HepG2 (cell line): ENCODE measurements around the gene PCSK6. TPM values are rescaled to one million over a fixed set of nuclear protein-coding genes. Genes with fewer than 3 reads are reported as not detected.

Experiments used
- ATAC-seq: fragments of 200-7000 bp; cut with Tn5 transposase; 3 replicates; pipeline ENCODE4 v1.9.1; 2020; ENCODE audit warnings: mild to moderate bottlenecking, moderate library complexity
- BruUV-seq: library from RNA; stranded (reverse); fragments of 400-500 nt; replicated peaks from 2 replicates; lab custom pipeline; 2021; lab: Mats Ljungman, UMichigan
- CTCF ChIA-PET: fragments of 300-600 bp; formaldehyde crosslinking; extraction: SDS; loops from one replicate; lab custom pipeline; 2021; ENCODE audit warnings: low total read pairs, inconsistent platforms, low intra/inter-chr PET ratio; lab: Yijun Ruan, JAX
- POLR2A ChIA-PET: fragments of 350-600 bp; sonication (Branson Sonifier 250); formaldehyde crosslinking; loops from one replicate; lab custom pipeline; 2020; ENCODE audit warnings: antibody characterized with exemption, inconsistent platforms; lab: Yijun Ruan, JAX
- DNase-seq: peaks from one replicate; pipeline ENCODE4 v3.0.0-alpha.2; 2015; ENCODE audit warnings: low spot score
- FAIRE-seq: peaks from 3 replicates; lab custom pipeline; 2011; peaks lifted over from hg19 to GRCh38; lab: Jason Lieb, UNC
- H2AFZ ChIP-seq: one replicate; pipeline ENCODE4 v1.6.1; 2011; ENCODE audit warnings: low read length, inconsistent platforms
- H3K27ac ChIP-seq: fragments of 300-600 bp; 3 replicates; pipeline ENCODE4 v1.8.0; 2011; ENCODE audit warnings: mixed run types, mild to moderate bottlenecking, mixed read lengths, low read length, inconsistent platforms; ENCODE audit not compliant: insufficient read depth; ENCODE audit errors: extremely low read length
- H3K27me3 ChIP-seq, 2 experiments: fragments of 200-600 bp in 1 of 2; 2 replicates in 1 of 2; 3 replicates in 1 of 2; pipeline versions ENCODE4 v1.6.0 to v1.8.0; 2011; ENCODE audit warnings: low read length in 2 of 2, mild to moderate bottlenecking in 2 of 2, moderate library complexity in 2 of 2, inconsistent platforms in 1 of 2; ENCODE audit not compliant: insufficient read depth in 2 of 2, control insufficient read depth in 1 of 2
- H3K36me3 ChIP-seq, 2 experiments: fragments of 200-600 bp in 1 of 2; replicated peaks in 1 of 2; 2 replicates in 1 of 2; 3 replicates in 1 of 2; pipeline versions ENCODE4 v1.5.1 to v1.8.0; 2011; ENCODE audit warnings: low read length in 2 of 2, inconsistent platforms in 1 of 2; ENCODE audit not compliant: insufficient read depth in 2 of 2, control insufficient read depth in 1 of 2
- H3K4me1 ChIP-seq: 2 replicates; pipeline ENCODE4 v1.5.1; 2012; ENCODE audit warnings: low read length, inconsistent platforms; ENCODE audit not compliant: insufficient read depth
- H3K4me2 ChIP-seq: 2 replicates; pipeline ENCODE4 v1.6.0; 2011; ENCODE audit warnings: low read depth, low read length, inconsistent platforms
- H3K4me3 ChIP-seq, 3 experiments: fragments of 200-600 bp in 1 of 3; sonication (generic), shearing (Covaris generic) in 1 of 3; replicated peaks in 1 of 3; 2 replicates each; pipeline ENCODE4 v1.5.1; 2011 to 2016; ENCODE audit warnings: low read length in 3 of 3, inconsistent platforms in 2 of 3, low read depth in 2 of 3, mild to moderate bottlenecking in 2 of 3, control low read depth in 1 of 3, mixed read lengths in 1 of 3; ENCODE audit not compliant: insufficient read depth in 1 of 3
- H3K79me2 ChIP-seq: one replicate; pipeline ENCODE4 v1.6.1; 2011; ENCODE audit warnings: low read length, inconsistent platforms; ENCODE audit not compliant: insufficient read depth
- H3K9ac ChIP-seq: 2 replicates; pipeline ENCODE4 v1.6.0; 2011; ENCODE audit warnings: mild to moderate bottlenecking, low read depth, low read length, inconsistent platforms; ENCODE audit not compliant: insufficient read depth
- H3K9me3 ChIP-seq: 2 replicates; pipeline ENCODE4 v1.5.1; 2012; ENCODE audit warnings: mild to moderate bottlenecking, low read length
- H4K20me1 ChIP-seq: 2 replicates; pipeline ENCODE4 v1.6.0; 2011; ENCODE audit warnings: inconsistent platforms, mild to moderate bottlenecking, low read length, moderate library complexity; ENCODE audit not compliant: insufficient read depth
- DNMT3B ChIP-seq: conservative IDR thresholded peaks from 2 replicates; pipeline ENCODE4 v1.6.1; 2016; ENCODE audit warnings: missing biosample characterization, control low read depth
- GRHL1 ChIP-seq: sonication (generic); formaldehyde crosslinking; conservative IDR thresholded peaks from 2 replicates; pipeline ENCODE4 v1.8.0; 2022; ENCODE audit warnings: missing genetic modification reagents
- HMGXB3 ChIP-seq: sonication (generic); formaldehyde crosslinking; IDR thresholded peaks from 2 replicates; pipeline ENCODE4 v1.4.0; 2020; ENCODE audit warnings: missing genetic modification reagents, borderline replicate concordance
- KDM5B ChIP-seq: sonication (generic); formaldehyde crosslinking; IDR thresholded peaks from 2 replicates; pipeline ENCODE4 v1.4.0; 2020; ENCODE audit warnings: missing genetic modification reagents, mild to moderate bottlenecking, borderline replicate concordance
- NPAS2 ChIP-seq: sonication (generic); formaldehyde crosslinking; IDR thresholded peaks from 2 replicates; pipeline ENCODE4 v1.8.0; 2022; ENCODE audit warnings: mild to moderate bottlenecking, missing genetic modification reagents, borderline replicate concordance
- RELA ChIP-seq: sonication (generic); formaldehyde crosslinking; IDR thresholded peaks from 2 replicates; pipeline ENCODE4 v1.4.0; 2020; ENCODE audit warnings: missing genetic modification reagents
- ZNF12 ChIP-seq: sonication (generic); formaldehyde crosslinking; IDR thresholded peaks from 2 replicates; pipeline ENCODE4 v1.5.0; 2020; ENCODE audit warnings: missing genetic modification reagents
- ZNF124 ChIP-seq: sonication (generic); formaldehyde crosslinking; IDR thresholded peaks from 2 replicates; pipeline ENCODE4 v1.4.0; 2020; ENCODE audit warnings: missing genetic modification reagents
- ZNF260 ChIP-seq: sonication (generic); formaldehyde crosslinking; IDR thresholded peaks from 2 replicates; pipeline ENCODE4 v1.4.0; 2020; ENCODE audit warnings: missing genetic modification reagents, low read depth, mild to moderate bottlenecking, borderline replicate concordance
- ZNF333 ChIP-seq: sonication (generic); formaldehyde crosslinking; IDR thresholded peaks from 2 replicates; pipeline ENCODE4 v1.4.0; 2020; ENCODE audit warnings: mild to moderate bottlenecking, missing genetic modification reagents, borderline replicate concordance
- ZNF335 ChIP-seq: sonication (generic); formaldehyde crosslinking; IDR thresholded peaks from 2 replicates; pipeline ENCODE4 v1.4.0; 2020; ENCODE audit warnings: missing genetic modification reagents
- ZNF776 ChIP-seq: sonication (generic); formaldehyde crosslinking; IDR thresholded peaks from 2 replicates; pipeline ENCODE4 v1.4.0; 2020; ENCODE audit warnings: mild to moderate bottlenecking, missing genetic modification reagents
- WGBS: methylation state at CpG from one replicate; pipeline ENCODE4 v1.1.6; 2017; ENCODE audit warnings: low lambda C conversion rate; 5-methylcytosine and 5-hydroxymethylcytosine counted together
- in situ Hi-C: cut with HindIII; loops from 2 replicates; pipeline ENCODE4 v1.10.0; 2017; ENCODE audit warnings: low pct_unique_long_range_greater_than_20kb; ENCODE audit not compliant: extremely low pct_ligation_motif_present
- intact Hi-C: fragments of 100-400 bp; cut with micrococcal nuclease; formaldehyde crosslinking; loops from one replicate; pipeline ENCODE4 v1.10.0; 2022; ENCODE audit not compliant: unreplicated experiment
- polyA plus RNA-seq, 8 experiments: library from polyadenylated mRNA; depleted of rRNA in 3 of 8; stranded (reverse) in 7 of 8; unstranded in 1 of 8; fragments of >200 nt; fragmentation: Illumina TruSeq in 4 of 8; extraction: Trizol in 4 of 8; gene quantifications; 2 replicates each; pipeline versions ENCODE4 v1.2.1 to v1.2.3, GENCODE V29; 2011 to 2016; ENCODE audit warnings: low read depth in 4 of 8, missing spikeins in 1 of 8, mixed read lengths in 1 of 8; ENCODE audit not compliant: insufficient read depth in 1 of 8
- total RNA-seq, 5 experiments: library from RNA; depleted of rRNA; stranded (reverse); fragments of >200 nt; fragmentation: Illumina TruSeq; extraction: Trizol; gene quantifications; 2 replicates each; pipeline ENCODE4 v1.2.3, GENCODE V29; 2016; ENCODE audit warnings: low read depth in 1 of 5

Gene PCSK6
- total and polyA plus RNA-seq, 2 of the 13 experiments (the other 11 are each of a cell fraction or from before 2014, with no cell fraction given): 56.5 to 155 TPM

GRCh38 chr15:101438482-101439284 lies 50.8 kb downstream of the PCSK6 start:
- peak overlapping the region; percentile 93 for H3K27ac ChIP-seq
- no peak for FAIRE-seq
- in situ Hi-C loops: loop anchor here (5.0 to 10.0 kb wide), 2 partner anchors 49 to 206 kb away; partner anchors contain the start of gene PCSK6
- TF ChIP-seq DNMT3B (CRISPR knock-in tag) (no peak), RELA (CRISPR knock-in tag) (no peak), ZNF776 (no peak), ZNF335 (no peak), ZNF333 (no peak), GRHL1 (CRISPR knock-in tag) (no peak), NPAS2 (no peak), KDM5B (CRISPR knock-in tag) (peak; percentile 56), ZNF260 (CRISPR knock-in tag) (no peak), ZNF124 (CRISPR knock-in tag) (no peak), ZNF12 (no peak; the same call in 1 of the 2 replicates), HMGXB3 (no peak)

More at GRCh38 chr15:101438482-101439284, 50.8 kb downstream of the PCSK6 start:
- peaks cover 79% of the 10 kb centered on the region for H3K4me1 ChIP-seq
- DNase-seq (peak; percentile 97), ATAC-seq (peak; percentile 73)
- no peaks in the 10 kb centered on the region for H3K9me3 ChIP-seq
- intact Hi-C loops: loop anchor here (1.0 to 5.0 kb wide), 4 partner anchors 8 to 214 kb away; partner anchors contain the start of gene TM2D3
- H3K27me3 ChIP-seq: no peaks in the 10 kb centered on the region
- ChIA-PET POLR2A (interaction anchor here (0.6 to 4.8 kb wide), 20 partner anchors 8 to 213 kb away, joined by 3 to 71 read pairs (median 4); partner anchors contain the start of gene PCSK6), CTCF (no interaction called here)
- H3K4me2 ChIP-seq: peak overlapping the region; percentile 52
- H4K20me1 ChIP-seq: no peaks in the 10 kb centered on the region
- H3K4me3 ChIP-seq: peak overlapping the region in 1 of 3 experiments; percentile 46; a peak in 2 of 6 replicates
- WGBS: 32% methylated on average over 16 of the region's 21 CpGs
- BruUV-seq: TSS peak; percentile 57
- H3K79me2 ChIP-seq: peaks cover 3% of the 10 kb centered on the region
- H2AFZ ChIP-seq: no peak overlapping the region
- H3K9ac ChIP-seq: peak overlapping the region; percentile 75
- peaks cover 11 to 47% of the 10 kb centered on the region in 2 experiments for H3K36me3 ChIP-seq
